Neural progenitor cell (in vitro differentiated cells): Measurements from ENCODE around the gene PROZ.

Source experiments
- EZH2 ChIP-seq: fragments of 200-600 bp; sonication (generic); IDR thresholded peaks from 2 replicates; pipeline ENCODE4 v1.6.1; 2017; ENCODE audit warnings: antibody characterized with exemption, mild to moderate bottlenecking, moderate library complexity
- EZH2phosphoT487 ChIP-seq: fragments of 200-600 bp; sonication (generic); IDR thresholded peaks from 2 replicates; pipeline ENCODE4 v1.6.1; 2017; ENCODE audit warnings: antibody characterized with exemption
- TF ChIP-seq, protein P1 (sequence below): fragments of 200-600 bp; sonication (generic); IDR thresholded peaks from 2 replicates; pipeline ENCODE4 v1.5.1; 2017; ENCODE audit warnings: antibody characterized with exemption, mild to moderate bottlenecking

DNA sequence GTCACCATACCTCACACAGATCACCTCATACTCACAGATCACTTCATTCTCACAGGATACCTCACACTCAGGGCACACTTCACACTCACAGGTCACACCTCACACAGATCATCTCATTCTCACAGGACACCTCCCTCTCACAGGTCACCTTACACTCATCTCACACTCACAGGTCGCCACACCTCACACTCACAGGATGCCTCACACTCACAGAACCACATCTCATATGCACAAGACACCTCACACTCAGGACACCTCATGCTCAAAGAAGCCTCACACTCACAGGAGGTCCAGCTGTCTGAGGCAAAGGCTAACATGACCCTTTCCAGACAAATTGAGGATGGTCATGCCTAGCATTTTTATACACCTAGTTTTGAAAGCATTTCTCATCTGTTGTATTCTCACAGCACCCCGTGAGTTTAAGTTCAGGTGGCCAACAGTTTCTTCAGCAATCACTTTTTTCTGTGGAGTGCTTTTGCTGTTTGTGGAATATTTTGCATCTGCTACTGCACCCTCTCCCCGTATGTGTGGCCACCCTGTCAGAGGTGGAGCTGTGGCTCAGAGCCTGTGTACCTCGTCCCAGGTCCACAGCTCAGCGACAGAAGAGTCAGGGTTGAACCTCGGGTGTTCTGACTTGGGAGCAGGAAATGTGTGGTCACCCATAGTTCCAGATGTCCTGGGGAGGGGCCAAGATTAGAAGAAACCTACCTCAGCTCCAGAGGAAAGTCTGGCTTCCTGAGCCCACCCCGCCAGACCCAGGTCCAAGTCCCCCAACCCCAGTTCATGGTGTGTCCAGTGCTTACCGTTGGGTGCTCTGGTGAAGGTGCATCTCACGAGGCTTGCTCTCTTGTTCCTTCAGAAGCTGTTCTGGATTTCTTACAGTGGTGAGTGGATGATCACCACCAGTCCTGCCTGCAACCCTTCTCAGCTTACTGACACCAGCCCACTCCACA lies 45.3 kb upstream of the PROZ start:
- TF ChIP-seq, protein P1, sequence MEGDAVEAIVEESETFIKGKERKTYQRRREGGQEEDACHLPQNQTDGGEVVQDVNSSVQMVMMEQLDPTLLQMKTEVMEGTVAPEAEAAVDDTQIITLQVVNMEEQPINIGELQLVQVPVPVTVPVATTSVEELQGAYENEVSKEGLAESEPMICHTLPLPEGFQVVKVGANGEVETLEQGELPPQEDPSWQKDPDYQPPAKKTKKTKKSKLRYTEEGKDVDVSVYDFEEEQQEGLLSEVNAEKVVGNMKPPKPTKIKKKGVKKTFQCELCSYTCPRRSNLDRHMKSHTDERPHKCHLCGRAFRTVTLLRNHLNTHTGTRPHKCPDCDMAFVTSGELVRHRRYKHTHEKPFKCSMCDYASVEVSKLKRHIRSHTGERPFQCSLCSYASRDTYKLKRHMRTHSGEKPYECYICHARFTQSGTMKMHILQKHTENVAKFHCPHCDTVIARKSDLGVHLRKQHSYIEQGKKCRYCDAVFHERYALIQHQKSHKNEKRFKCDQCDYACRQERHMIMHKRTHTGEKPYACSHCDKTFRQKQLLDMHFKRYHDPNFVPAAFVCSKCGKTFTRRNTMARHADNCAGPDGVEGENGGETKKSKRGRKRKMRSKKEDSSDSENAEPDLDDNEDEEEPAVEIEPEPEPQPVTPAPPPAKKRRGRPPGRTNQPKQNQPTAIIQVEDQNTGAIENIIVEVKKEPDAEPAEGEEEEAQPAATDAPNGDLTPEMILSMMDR = no peak
- no peak for TF ChIP-seq EZH2
- TF ChIP-seq EZH2phosphoT487 = no peak
